ENCODE results near the gene MXD4.

The MXD4 gene

DNA sequence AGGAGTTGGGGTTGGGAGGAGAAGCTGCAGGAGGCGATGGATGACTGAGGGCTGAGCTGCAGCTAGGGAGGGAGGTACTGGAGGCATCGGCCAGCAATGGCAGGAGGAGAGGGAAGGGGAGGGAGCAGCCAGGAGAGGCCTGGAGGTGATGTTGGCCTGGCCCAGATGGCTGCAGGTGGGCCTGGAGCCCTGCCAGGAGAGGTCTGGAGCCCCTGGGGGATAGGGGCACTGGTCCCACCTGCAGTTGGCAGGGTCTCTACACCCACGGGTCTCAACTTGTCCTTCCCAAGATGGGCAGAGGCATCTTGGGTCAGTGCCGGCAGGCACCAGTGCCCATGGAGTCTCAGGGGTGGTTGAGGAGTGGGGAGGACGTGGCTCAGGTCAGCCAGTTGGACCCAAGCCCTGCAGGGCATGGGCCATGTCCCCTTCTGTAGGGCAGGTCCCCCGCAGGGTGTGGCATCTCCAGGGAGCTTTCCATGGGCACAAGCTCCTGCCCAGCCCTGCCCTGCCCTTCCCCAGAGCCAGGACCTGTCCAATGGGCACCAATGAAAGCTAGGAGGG, 2.7 kb upstream of the MXD4 start:
- TF ChIP-seq CTCF (conservative IDR thresholded peaks at IDR 0.05), result no peak
- H3K27ac ChIP-seq, result no peak overlapping the region

- TF ChIP-seq CTCF (conservative IDR thresholded peaks at IDR 0.05), result no peak
- H3K27ac ChIP-seq, result no peak overlapping the region
These were observed 2.0 kb upstream of the MXD4 start for GRCh38 chr4:2263926-2264321.

DNA sequence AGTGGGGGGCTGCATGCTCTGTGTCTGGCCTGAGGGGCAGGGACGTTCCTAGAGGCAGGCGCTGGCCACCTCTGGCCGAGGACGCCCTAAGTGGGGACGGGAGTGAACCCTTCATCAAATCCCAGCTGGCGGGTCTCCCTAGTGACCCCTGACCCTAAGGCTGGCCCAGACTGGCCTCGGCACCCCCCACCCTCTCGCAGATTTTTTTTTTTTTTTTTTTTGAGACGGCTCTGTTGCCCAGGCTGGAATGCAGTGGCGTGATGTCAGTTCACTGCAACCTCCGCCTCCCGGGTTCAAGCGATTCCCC, 988 bp upstream of the MXD4 start:
- H3K27ac ChIP-seq, result peak overlapping the region; percentile 91
- TF ChIP-seq CTCF (conservative IDR thresholded peaks at IDR 0.05), result no peak

- H3K27ac ChIP-seq, result peak overlapping the region; percentile 91
- no peak for TF ChIP-seq CTCF (conservative IDR thresholded peaks at IDR 0.05)
These were observed 435 bp upstream of the MXD4 start for GRCh38 chr4:2262145-2262943.

DNA sequence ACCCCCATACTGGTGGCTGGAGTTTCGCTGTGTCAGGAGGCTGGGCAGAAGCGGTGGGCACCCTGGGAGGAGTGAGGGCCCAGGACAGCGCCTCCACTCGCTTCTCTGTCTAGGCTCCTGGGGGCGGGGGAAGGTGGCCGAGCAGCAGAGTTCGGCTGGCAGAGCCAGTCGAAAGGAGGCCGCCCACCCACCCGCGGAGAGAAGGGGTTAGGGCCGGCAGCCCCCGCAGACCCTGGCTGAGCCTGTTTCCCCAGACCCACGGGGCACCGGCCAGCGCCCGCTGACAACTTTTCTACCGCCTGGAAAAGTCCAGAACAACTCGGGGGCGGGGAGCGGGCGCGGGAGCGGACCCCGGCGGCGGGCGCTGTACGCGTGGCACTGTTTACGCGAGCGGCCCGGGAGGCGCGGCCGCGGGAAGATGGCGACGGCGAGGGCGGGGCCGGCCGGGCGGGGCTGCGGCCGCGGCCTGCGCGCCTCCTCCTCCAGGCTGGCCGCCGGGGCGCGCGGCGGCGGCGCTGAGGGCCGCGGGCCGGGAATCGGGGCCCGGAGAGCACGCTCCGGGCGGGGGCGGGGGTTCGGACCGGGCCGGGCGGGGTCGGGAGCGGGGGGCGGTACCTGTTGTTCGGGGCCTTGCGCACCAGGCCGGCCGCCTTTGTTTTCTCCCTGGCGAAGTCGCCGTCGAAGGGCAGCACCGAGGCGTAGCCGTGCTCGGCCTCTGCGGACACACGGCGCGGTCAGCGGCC, 628 bp downstream of the MXD4 start:
- no peak for TF ChIP-seq CTCF (conservative IDR thresholded peaks at IDR 0.05)
- H3K27ac ChIP-seq, result peak overlapping the region; percentile 91

- peak overlapping the region; percentile 91 for H3K27ac ChIP-seq
- TF ChIP-seq CTCF (conservative IDR thresholded peaks at IDR 0.05), result no peak
These were observed 1.4 kb downstream of the MXD4 start for GRCh38 chr4:2260344-2261109.

Data from VCaP (cell line).